Brain pericyte (primary cell): Measurements from ENCODE around the gene MEGF11.

Source experiments
- DNase-seq: peaks from one replicate; pipeline ENCODE4 v3.0.0-alpha.2; 2012; ENCODE audit warnings: low read depth, low spot score

Gene MEGF11

GRCh38 chr15:66115568-66116206 is 137.9 kb downstream of the MEGF11 start:
- no peak for DNase-seq

GRCh38 chr15:66114863-66115425 is 138.6 kb downstream of the MEGF11 start:
- DNase-seq, result no peak

- DNase-seq, result no peak
Observed at GRCh38 chr15:66112388-66112787, 141.2 kb downstream of the MEGF11 start.

GRCh38 chr15:66111363-66111762 is 142.2 kb downstream of the MEGF11 start:
- DNase-seq, result no peak

GRCh38 chr15:66110864-66111263 is 142.7 kb downstream of the MEGF11 start:
- DNase-seq, result no peak

- no peak for DNase-seq
Observed at GRCh38 chr15:66109826-66110225, 143.7 kb downstream of the MEGF11 start.

GRCh38 chr15:66108483-66109265 is 144.9 kb downstream of the MEGF11 start:
- DNase-seq, result no peak

- DNase-seq, result no peak
Observed at GRCh38 chr15:66107070-66107469, 146.5 kb downstream of the MEGF11 start.

- no peak for DNase-seq
Observed at GRCh38 chr15:66105286-66106265, 148.0 kb downstream of the MEGF11 start.

- no peak for DNase-seq
Observed at GRCh38 chr15:66103293-66103590, 150.3 kb downstream of the MEGF11 start.

- DNase-seq, result no peak
Observed at GRCh38 chr15:66102563-66103292, 150.8 kb downstream of the MEGF11 start.

- no peak for DNase-seq
Observed at GRCh38 chr15:66101715-66102395, 151.7 kb downstream of the MEGF11 start.

- DNase-seq, result no peak
Observed at GRCh38 chr15:66100761-66101160, 152.8 kb downstream of the MEGF11 start.

- no peak for DNase-seq
Observed at GRCh38 chr15:66099950-66100671, 153.4 kb downstream of the MEGF11 start.

GRCh38 chr15:66098022-66098363 is 155.6 kb downstream of the MEGF11 start:
- DNase-seq, result no peak

- no peak for DNase-seq
Observed at GRCh38 chr15:66097151-66098021, 156.2 kb downstream of the MEGF11 start.

- no peak for DNase-seq
Observed at GRCh38 chr15:66096688-66097058, 156.9 kb downstream of the MEGF11 start.

GRCh38 chr15:66095871-66096687 is 157.5 kb downstream of the MEGF11 start:
- no peak for DNase-seq
